Adipose tissue (tissue), 3 donors: Measurements from ENCODE around the gene FAM20A. TPM values are rescaled to one million over a fixed set of nuclear protein-coding genes. Genes with fewer than 3 reads are reported as not detected.

Experiments used
- H3K27ac ChIP-seq: one replicate; pipeline ENCODE4 v1.5.1; 2013; ENCODE audit warnings: low read depth, low read length
- WGBS, 3 donors: extraction: QIAGEN DNeasy Blood & Tissue Kit; methylation state at CpG; one replicate each; pipeline ENCODE4 v1.1.7; 2013; 5-methylcytosine and 5-hydroxymethylcytosine counted together
- polyA plus RNA-seq, 3 donors: library from polyadenylated mRNA; stranded (reverse); fragments of 200-250 nt; gene quantifications; one replicate each; pipeline ENCODE4 v1.2.3, GENCODE V29; 2013
- donor health status: healthy with polysubstance abuse.
- donor health status: Bipolar disorder and iron deficiency.
- donor health status: healthy.

FAM20A gene
- polyA plus RNA-seq: 10 to 100 TPM in 2 of 3 donors, 1 to 10 TPM in 1; 2.1 to 24.1 (median 21.7) TPM

- H3K27ac ChIP-seq: no peak within 1 kb of the TSS
These were observed at the start of gene FAM20A for GRCh38 chr17:68600931-68601564. Gene FAM20A (minus strand): TSS chr17:68601367. CDS start chr17:68600666, 701 bp downstream.

GRCh38 chr17:68649324-68649723 lies 48.2 kb upstream of the FAM20A start:
- 88 to 95% (median 91%) methylated on average over 3 of the region's 3 CpGs for WGBS, 3 donors
- no peak overlapping the region for H3K27ac ChIP-seq

More at GRCh38 chr17:68600931-68601564, at the start of gene FAM20A:
- 1 to 2% (median 2%) methylated on average over 43 to 69 of the region's 69 CpGs for WGBS, 3 donors

- H3K27ac ChIP-seq: no peak overlapping the region
- WGBS, 3 donors: 76 to 86% (median 85%) methylated on average over 11 of the region's 11 CpGs
These were observed 45.7 kb upstream of the FAM20A start for GRCh38 chr17:68646626-68647526.

GRCh38 chr17:68642118-68642412 lies 40.9 kb upstream of the FAM20A start:
- WGBS, 3 donors: 79 to 84% (median 81%) methylated on average over 4 of the region's 4 CpGs
- H3K27ac ChIP-seq: no peak overlapping the region

- no peak overlapping the region for H3K27ac ChIP-seq
- 81 to 92% (median 86%) methylated on average over 9 of the region's 9 CpGs for WGBS, 3 donors
These were observed 40.3 kb upstream of the FAM20A start for GRCh38 chr17:68641276-68642117.

GRCh38 chr17:68640242-68640989 lies 39.2 kb upstream of the FAM20A start:
- no peak overlapping the region for H3K27ac ChIP-seq
- WGBS, 3 donors: 54 to 61% (median 57%) methylated on average over 2 of the region's 2 CpGs

- 78 to 82% (median 82%) methylated on average over 10 of the region's 10 CpGs for WGBS, 3 donors
- H3K27ac ChIP-seq: no peak overlapping the region
These were observed 33.2 kb upstream of the FAM20A start for GRCh38 chr17:68634345-68634876.

- no peak overlapping the region for H3K27ac ChIP-seq
These were observed 27.4 kb upstream of the FAM20A start for GRCh38 chr17:68628576-68628957.

GRCh38 chr17:68627956-68628575 lies 26.9 kb upstream of the FAM20A start:
- H3K27ac ChIP-seq: no peak overlapping the region
- 42 to 61% (median 47%) methylated on average over 4 of the region's 4 CpGs for WGBS, 3 donors

More at GRCh38 chr17:68628576-68628957, 27.4 kb upstream of the FAM20A start:
- WGBS, 3 donors: 86 to 87% (median 87%) methylated on average over 3 of the region's 3 CpGs

- 84 to 96% (median 90%) methylated on average over 1 of the region's 1 CpG for WGBS, 3 donors
- H3K27ac ChIP-seq: no peak overlapping the region
These were observed 23.2 kb upstream of the FAM20A start for GRCh38 chr17:68624381-68624780.

- 79 to 81% (median 81%) methylated on average over 7 of the region's 7 CpGs for WGBS, 3 donors
- no peak overlapping the region for H3K27ac ChIP-seq
These were observed 22.6 kb upstream of the FAM20A start for GRCh38 chr17:68623811-68624210.

GRCh38 chr17:68622423-68622822 lies 21.3 kb upstream of the FAM20A start:
- no peak overlapping the region for H3K27ac ChIP-seq

- 67 to 85% (median 67%) methylated on average over 2 of the region's 2 CpGs for WGBS, 3 donors
- no peak overlapping the region for H3K27ac ChIP-seq
These were observed 19.9 kb upstream of the FAM20A start for GRCh38 chr17:68621065-68621464.

- H3K27ac ChIP-seq: no peak overlapping the region
These were observed 15.2 kb upstream of the FAM20A start for GRCh38 chr17:68616334-68616733.

- WGBS, 3 donors: 81 to 94% (median 92%) methylated on average over 5 of the region's 5 CpGs
- no peak overlapping the region for H3K27ac ChIP-seq
These were observed 13.6 kb upstream of the FAM20A start for GRCh38 chr17:68614718-68615117.

GRCh38 chr17:68613739-68614298 lies 12.7 kb upstream of the FAM20A start:
- H3K27ac ChIP-seq: no peak overlapping the region
- whole genome bisulfite sequencing, 3 donors: 46 to 61% (median 52%) methylated on average over 5 of the region's 5 CpGs

- H3K27ac ChIP-seq: no peak overlapping the region
These were observed 11.7 kb upstream of the FAM20A start for GRCh38 chr17:68612923-68613292.
